NCI-H526 (cell line): Measurements from ENCODE around the gene TAF11L5.
"Not testable (repeated sequence)": the region's sequence is repeated elsewhere in the genome, so short reads cannot be mapped to it uniquely, and the experiment has no call there.

Source experiments
- DNase-seq, 2 experiments: peaks; one replicate each; lab custom pipeline; 2025; lab: John Stamatoyannopoulos, UW

TAF11L5 gene

GRCh38 chr5:17524935-17525334 is at the start of gene TAF11L5:
Gene TAF11L5 (plus strand): TSS chr5:17525235.
- DNase-seq: not testable (repeated sequence)

DNA sequence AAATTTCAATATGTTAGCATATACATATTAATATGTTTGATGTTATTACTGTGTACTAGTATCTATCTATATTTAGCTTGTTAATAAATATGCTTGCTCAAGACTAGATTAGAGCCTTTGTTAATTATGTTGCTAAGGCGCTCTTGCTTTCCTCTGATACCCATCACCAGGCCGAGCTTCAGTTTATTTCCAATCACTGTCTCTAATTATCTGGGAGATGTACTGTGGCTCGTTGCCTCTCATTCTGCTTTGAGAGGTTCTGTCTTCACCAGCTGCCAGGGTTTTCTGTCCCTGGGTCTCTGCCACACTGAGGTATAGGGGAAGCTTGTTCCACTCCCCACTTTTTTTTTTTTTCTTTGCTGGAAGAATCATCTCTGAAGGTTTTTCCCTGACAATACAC is 48.0 kb upstream of the TAF11L5 start:
- no peak for DNase-seq

- no peak for DNase-seq
These were observed 47.3 kb upstream of the TAF11L5 start for GRCh38 chr5:17477573-17478265.

GRCh38 chr5:17481378-17481777 is 43.7 kb upstream of the TAF11L5 start:
- DNase-seq: no peak

- no peak for DNase-seq
These were observed 42.2 kb upstream of the TAF11L5 start for GRCh38 chr5:17482790-17483189.

DNA sequence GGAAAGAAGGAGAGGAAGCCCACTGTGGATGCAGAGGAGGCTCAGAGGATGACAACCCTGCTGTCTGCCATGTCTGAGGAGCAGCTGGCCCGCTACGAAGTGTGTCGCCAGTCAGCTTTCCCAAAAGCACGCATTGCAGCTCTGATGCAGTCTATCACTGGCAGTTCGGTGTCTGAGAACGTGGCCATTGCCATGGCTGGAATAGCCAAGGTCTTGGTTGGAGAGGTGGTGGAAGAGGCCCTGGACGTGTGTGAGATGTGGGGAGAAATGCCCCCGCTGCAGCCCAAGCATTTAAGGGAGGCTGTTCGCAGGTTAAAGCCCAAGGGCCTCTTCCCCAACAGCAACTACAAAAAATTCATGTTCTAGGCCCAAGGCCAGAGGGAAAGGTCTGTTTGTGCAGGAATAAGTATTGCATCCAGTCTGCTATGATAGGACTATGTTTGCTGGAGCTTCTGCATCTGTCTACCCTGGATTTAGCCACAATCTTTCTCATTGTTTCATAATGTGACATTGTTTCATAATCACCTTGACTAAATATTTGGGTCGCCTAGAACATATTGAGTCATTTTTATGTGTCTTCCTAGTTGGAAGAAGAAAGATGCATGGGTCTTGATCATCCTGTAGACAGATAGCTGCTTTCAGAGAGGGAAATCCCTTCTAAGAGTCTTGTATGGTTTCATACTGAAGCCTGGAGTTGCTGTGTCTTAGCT is 38.4 kb upstream of the TAF11L5 start:
- not testable (repeated sequence) for DNase-seq

DNA sequence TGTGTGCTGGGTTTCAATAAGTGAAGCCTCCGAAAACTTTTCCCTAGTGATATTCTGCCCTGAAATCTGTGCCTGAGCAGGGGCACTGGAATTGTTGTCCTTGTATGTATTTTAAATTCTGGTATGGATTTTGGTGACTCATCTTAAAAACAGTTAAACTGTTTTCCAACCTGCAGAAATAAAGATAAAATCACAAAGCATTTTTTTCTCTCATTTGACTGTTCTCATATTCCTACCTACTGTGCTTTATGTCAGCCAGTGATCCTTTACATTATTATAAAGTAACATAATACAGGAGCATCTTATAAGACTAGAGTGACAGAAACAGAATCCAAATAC is 37.9 kb upstream of the TAF11L5 start:
- no peak for DNase-seq

- DNase-seq: not testable (repeated sequence)
These were observed 33.8 kb upstream of the TAF11L5 start for GRCh38 chr5:17491257-17491656.

DNA sequence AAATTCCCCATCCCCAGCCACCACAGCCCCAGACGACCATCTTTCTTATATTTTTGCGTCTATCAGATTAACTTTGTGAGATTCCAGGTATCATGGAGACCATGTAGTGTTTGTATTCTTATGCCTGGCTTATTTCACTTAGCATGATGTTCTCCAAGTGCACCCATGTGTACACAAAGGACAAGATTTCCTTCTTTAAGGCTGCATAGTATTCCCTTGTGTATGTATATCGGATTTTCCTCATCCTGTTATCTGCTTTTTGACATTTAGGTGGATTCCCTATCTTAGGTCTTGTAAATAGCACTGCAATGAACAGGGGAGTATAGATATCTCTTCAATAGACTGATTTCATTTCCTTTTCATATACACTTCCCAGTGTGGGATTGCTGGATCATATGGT is 32.3 kb upstream of the TAF11L5 start:
- DNase-seq: no peak

- DNase-seq: no peak
These were observed 27.6 kb upstream of the TAF11L5 start for GRCh38 chr5:17497446-17497845.

GRCh38 chr5:17497931-17498330 is 27.1 kb upstream of the TAF11L5 start, which contains the start of gene TAF11L2:
Gene TAF11L2 (plus strand): TSS chr5:17498231.
- not testable (repeated sequence) for DNase-seq

DNA sequence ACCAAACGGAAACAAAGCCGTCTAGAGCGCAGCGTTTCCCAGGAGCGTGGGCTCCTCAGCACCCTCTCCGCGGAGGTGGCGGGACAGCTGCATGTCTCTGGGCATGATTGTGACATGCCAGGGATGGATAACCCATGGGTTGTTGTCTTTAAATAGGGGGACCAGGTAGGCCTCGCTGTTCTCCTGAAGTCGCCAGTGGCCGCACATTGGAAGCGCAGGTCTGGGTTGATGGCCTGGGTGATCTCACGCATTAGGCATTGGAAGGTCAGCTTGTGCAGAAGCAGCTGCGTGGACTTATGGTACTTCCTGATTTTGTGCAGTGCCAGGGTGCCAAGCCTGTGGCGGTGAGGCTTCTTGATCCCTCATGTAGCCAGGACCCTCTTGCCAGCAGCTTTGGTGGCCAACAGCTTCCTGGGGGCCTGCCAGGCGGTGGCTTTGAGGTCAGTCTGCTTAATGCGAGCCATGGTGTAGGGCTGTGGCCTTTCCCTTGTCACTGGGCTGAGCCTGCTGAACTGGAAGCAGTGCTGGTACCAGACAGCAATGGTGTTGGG is 13.2 kb upstream of the TAF11L5 start:
- DNase-seq: no peak

- not testable (repeated sequence) for DNase-seq
These were observed 7.5 kb upstream of the TAF11L5 start for GRCh38 chr5:17517526-17517925.

GRCh38 chr5:17518067-17518466 is 7.0 kb upstream of the TAF11L5 start, which contains the start of gene TAF11L3:
Gene TAF11L3 (plus strand): TSS chr5:17518367.
- not testable (repeated sequence) for DNase-seq

DNA sequence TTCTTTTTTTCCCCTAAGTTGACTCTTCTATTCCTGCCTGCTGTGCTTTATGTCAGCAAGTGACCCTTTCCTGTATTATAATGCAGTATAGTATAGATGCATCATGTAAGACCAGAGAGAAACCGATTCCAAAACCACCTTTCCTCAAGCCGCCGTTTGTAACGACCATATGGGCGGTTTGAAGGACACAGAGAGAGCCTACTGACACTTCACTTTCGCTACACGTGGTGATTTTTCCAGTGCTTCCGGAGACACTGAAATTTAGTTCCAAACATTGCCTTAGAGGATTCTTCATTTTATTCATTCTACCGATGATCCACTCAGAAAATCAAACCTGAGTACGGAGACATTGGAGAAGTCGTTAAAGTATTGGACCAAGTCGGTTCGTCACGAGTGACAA is 5.5 kb upstream of the TAF11L5 start:
- DNase-seq: not testable (repeated sequence)

DNA sequence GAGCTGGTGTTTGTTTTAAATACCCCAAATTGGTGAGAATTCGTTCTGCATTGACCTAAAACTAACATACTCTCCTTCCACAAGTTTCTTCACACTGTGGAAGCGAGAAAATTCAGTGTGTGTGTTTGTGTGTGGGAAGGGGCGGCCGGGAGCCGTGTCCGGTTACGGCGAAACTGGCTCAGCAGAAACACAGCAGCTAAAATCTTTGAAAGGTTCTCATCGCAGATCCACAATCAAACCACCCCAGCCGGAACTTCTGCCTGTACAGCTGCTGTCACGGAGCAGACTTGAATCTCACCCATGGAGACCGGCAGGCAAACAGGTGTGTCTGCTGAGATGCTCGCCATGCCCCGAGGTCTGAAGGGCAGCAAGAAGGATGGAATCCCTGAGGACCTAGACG is 3.5 kb upstream of the TAF11L5 start, which contains the start of gene TAF11L4:
Gene TAF11L4, plus strand, starts transcription at position 301 of the 400 bp plus-strand sequence.
- not testable (repeated sequence) for DNase-seq

GRCh38 chr5:17526504-17526903 is 1.5 kb downstream of the TAF11L5 start:
- DNase-seq: not testable (repeated sequence)

- not testable (repeated sequence) for DNase-seq
These were observed 3.3 kb downstream of the TAF11L5 start, which contains the start of gene TAF11L6 for GRCh38 chr5:17528369-17528768. Gene TAF11L6 (plus strand): TSS chr5:17528669.
